Endothelial cell of umbilical vein (primary cell): ENCODE data around the gene INS. TPM values are rescaled to one million over a fixed set of nuclear protein-coding genes. Genes with fewer than 3 reads are reported as not detected.

Experiments used
- BruUV-seq: library from RNA; stranded (reverse); fragments of 400-500 nt; replicated peaks from 2 replicates; lab custom pipeline; 2021; lab: Mats Ljungman, UMichigan
- CTCF ChIA-PET: fragments of 300-600, 350-600 bp; sonication (Branson Sonifier 250); formaldehyde crosslinking; loops from one replicate; lab custom pipeline; 2021; ENCODE audit warnings: antibody characterized with exemption, inconsistent platforms; lab: Charles Lee
- POLR2A ChIA-PET: fragments of 300-600, 350-600 bp; sonication (Branson Sonifier 250); formaldehyde crosslinking; loops from one replicate; lab custom pipeline; 2021; ENCODE audit warnings: antibody characterized with exemption, inconsistent platforms; lab: Charles Lee
- DNase-seq: peaks from one replicate; pipeline ENCODE4 v3.0.0-alpha.2; 2011; ENCODE audit warnings: low read depth, low spot score
- FAIRE-seq: peaks from 2 replicates; lab custom pipeline; 2011; peaks lifted over from hg19 to GRCh38; lab: Jason Lieb, UNC
- H2AFZ ChIP-seq: 2 replicates; pipeline ENCODE4 v1.6.0; 2012; ENCODE audit warnings: low read depth, low read length, control low read depth, inconsistent platforms
- H3K27ac ChIP-seq: 2 replicates; pipeline ENCODE4 v1.5.1; 2011; ENCODE audit warnings: low read depth, mild to moderate bottlenecking, control low read depth, low read length, moderate library complexity; ENCODE audit not compliant: insufficient read depth
- H3K27me3 ChIP-seq, 2 experiments: 2 replicates each; pipeline versions ENCODE4 v1.6.0 to v1.6.1; 2011; ENCODE audit warnings: low read length in 2 of 2, mixed read lengths in 1 of 2; ENCODE audit not compliant: control insufficient read depth in 2 of 2, insufficient read depth in 2 of 2
- H3K36me3 ChIP-seq, 2 experiments: 2 replicates in 1 of 2; 3 replicates in 1 of 2; pipeline ENCODE4 v1.5.1; 2011; ENCODE audit warnings: low read length in 2 of 2, mild to moderate bottlenecking in 1 of 2, moderate library complexity in 1 of 2; ENCODE audit not compliant: control insufficient read depth in 2 of 2, insufficient read depth in 2 of 2; ENCODE audit errors: extremely low read depth in 1 of 2
- H3K4me1 ChIP-seq: 3 replicates; pipeline ENCODE4 v1.5.1; 2011; ENCODE audit warnings: mild to moderate bottlenecking, low read length; ENCODE audit not compliant: control insufficient read depth, insufficient read depth; ENCODE audit errors: extremely low read depth
- H3K4me2 ChIP-seq: 2 replicates; pipeline ENCODE4 v1.6.1; 2011; ENCODE audit warnings: low read length, control low read depth, mixed read lengths; ENCODE audit not compliant: insufficient read depth
- H3K4me3 ChIP-seq, 3 experiments: fragments of 200-600 bp in 1 of 3; sonication (generic), shearing (Covaris generic) in 1 of 3; replicated peaks in 1 of 3; 2 replicates each; pipeline ENCODE4 v1.5.1; 2011 to 2016; ENCODE audit warnings: control low read depth in 3 of 3, low read length in 3 of 3, mild to moderate bottlenecking in 2 of 3, inconsistent platforms in 1 of 3, low read depth in 1 of 3, moderate library complexity in 1 of 3; ENCODE audit not compliant: insufficient read depth in 1 of 3
- H3K79me2 ChIP-seq: 2 replicates; pipeline ENCODE4 v1.6.0; 2012; ENCODE audit warnings: low read length, inconsistent platforms; ENCODE audit not compliant: control insufficient read depth, insufficient read depth
- H3K9ac ChIP-seq: replicated peaks from 2 replicates; pipeline ENCODE3; 2011; ENCODE audit warnings: low read length, control low read depth; ENCODE audit not compliant: insufficient read depth; ENCODE audit errors: extremely low read depth
- H3K9me1 ChIP-seq: replicated peaks from 3 replicates; pipeline ENCODE4 v1.6.0; 2011; ENCODE audit warnings: mild to moderate bottlenecking, low read length; ENCODE audit not compliant: control insufficient read depth, insufficient read depth; ENCODE audit errors: extremely low read depth
- H3K9me3 ChIP-seq: replicated peaks from 2 replicates; pipeline ENCODE4 v1.5.1; 2012; ENCODE audit warnings: low read length, inconsistent platforms; ENCODE audit not compliant: control insufficient read depth, insufficient read depth
- H4K20me1 ChIP-seq: replicated peaks from 2 replicates; pipeline ENCODE3; 2011; ENCODE audit warnings: mild to moderate bottlenecking, low read length; ENCODE audit not compliant: control insufficient read depth, insufficient read depth; ENCODE audit errors: extremely low read depth
- EZH2 ChIP-seq: IDR thresholded peaks from 2 replicates; pipeline ENCODE4 v1.6.1; 2012; ENCODE audit warnings: borderline replicate concordance, low read depth, mild to moderate bottlenecking, moderate library complexity, low read length, inconsistent platforms; ENCODE audit not compliant: severe bottlenecking
- FOS ChIP-seq: IDR thresholded peaks from 2 replicates; pipeline ENCODE4 v1.6.1; 2011; ENCODE audit warnings: mild to moderate bottlenecking, low read length, moderate library complexity, borderline replicate concordance; ENCODE audit not compliant: insufficient read depth
- GATA2 ChIP-seq: IDR thresholded peaks from 2 replicates; pipeline ENCODE4 v1.7.0; 2011; ENCODE audit warnings: low read depth, mild to moderate bottlenecking, moderate library complexity, mixed read lengths, low read length; ENCODE audit not compliant: insufficient read length, insufficient read depth
- JUN ChIP-seq: IDR thresholded peaks from 2 replicates; pipeline ENCODE4 v1.6.1; 2011; ENCODE audit warnings: borderline replicate concordance, low read depth; ENCODE audit not compliant: insufficient read length, insufficient read depth
- MYC ChIP-seq: IDR thresholded peaks from one replicate; pipeline ENCODE4 v1.6.1; 2011; ENCODE audit warnings: mild to moderate bottlenecking, low read depth, low read length
- POLR2A ChIP-seq: IDR thresholded peaks from 2 replicates; pipeline ENCODE4 v1.6.1; 2012; ENCODE audit warnings: low read depth, mild to moderate bottlenecking, control low read depth, low read length
- POLR2AphosphoS5 ChIP-seq: IDR thresholded peaks from 2 replicates; pipeline ENCODE4 v1.6.1; 2012; ENCODE audit warnings: low read depth, mild to moderate bottlenecking, control low read depth, low read length, moderate library complexity; ENCODE audit not compliant: insufficient read depth
- dilution Hi-C: fragments of 300-500 bp; cut with MboI; formaldehyde crosslinking; loops from one replicate; pipeline ENCODE4 v1.15.0; 2019; ENCODE audit warnings: low sequenced_read_pairs; ENCODE audit not compliant: extremely low pct_ligation_motif_present
- intact Hi-C: fragments of 100-400 bp; cut with micrococcal nuclease; formaldehyde crosslinking; loops from one replicate; pipeline ENCODE4 v1.10.0; 2022
- polyA plus RNA-seq, 4 experiments: library from polyadenylated mRNA; depleted of rRNA in 3 of 4; stranded (reverse) in 3 of 4; unstranded in 1 of 4; fragments of >200 nt; gene quantifications; 2 replicates each; pipeline versions ENCODE4 v1.2.1 to v1.2.3, GENCODE V29; 2011 to 2012; ENCODE audit warnings: missing spikeins in 1 of 4
- total RNA-seq: library from RNA; stranded (reverse); gene quantifications from 2 replicates; pipeline ENCODE4 v1.2.3, GENCODE V29; 2021
- TF ChIP-seq, protein P1 (sequence below), 2 donors: IDR thresholded peaks; 1 replicate in 1 of 2; 2 replicates in 1 of 2; pipeline ENCODE4 v1.5.1; 2011; ENCODE audit warnings: low read length in 2 of 2, mild to moderate bottlenecking in 2 of 2, moderate library complexity in 2 of 2, control low read depth in 1 of 2, inconsistent platforms in 1 of 2, low read depth in 1 of 2; ENCODE audit not compliant: insufficient read depth in 1 of 2; ENCODE audit errors: extremely low read depth in 1 of 2
- TF ChIP-seq, protein P2 (sequence below): IDR thresholded peaks from 2 replicates; pipeline ENCODE4 v1.6.1; 2011; ENCODE audit not compliant: insufficient read depth, insufficient read length

Gene INS
- total and polyA plus RNA-seq, 2 donors (not counting 3 experiments of a cell fraction or from before 2014, with no cell fraction given): not detected

DNA sequence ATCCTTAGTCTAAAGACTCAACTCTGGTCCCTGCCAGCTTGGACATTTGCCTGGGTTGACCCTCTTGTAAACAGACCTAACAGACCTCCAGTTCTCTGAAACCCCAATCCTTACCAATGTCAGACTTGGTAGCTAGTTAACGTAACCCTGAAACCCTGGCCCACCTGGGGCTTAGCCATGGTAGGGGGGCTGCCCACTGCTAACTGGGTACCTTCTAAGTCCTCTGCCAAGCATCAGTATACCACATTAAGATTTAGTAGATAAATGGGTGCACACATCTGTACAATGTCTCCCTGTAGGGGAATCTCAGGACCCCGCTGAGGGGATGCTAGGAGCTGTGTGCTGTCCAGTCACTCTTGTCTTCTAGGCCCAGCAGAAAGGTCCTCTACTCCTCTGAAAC is 40.5 kb upstream of the INS start:
- FAIRE-seq (no peak), DNase-seq (no peak)
- BruUV-seq: no TSS peak
- Histone ChIP-seq H3K4me3 (no peak overlapping the region), H3K36me3 (no peaks in the 10 kb centered on the region), H3K9ac (no peak overlapping the region), H3K4me2 (no peak overlapping the region), H2AFZ (no peak overlapping the region), H3K4me1 (no peaks in the 10 kb centered on the region), H3K9me1 (no peaks in the 10 kb centered on the region), H3K79me2 (no peaks in the 10 kb centered on the region), H3K9me3 (no peaks in the 10 kb centered on the region), H3K27ac (no peak overlapping the region), H4K20me1 (no peaks in the 10 kb centered on the region), H3K27me3 (no peaks in the 10 kb centered on the region)
- intact Hi-C loops (no loop called here), dilution Hi-C loops (no loop called here)
- TF ChIP-seq GATA2 (no peak), JUN (no peak), MYC (no peak), POLR2AphosphoS5 (no peak), FOS (no peak), POLR2A (no peak), EZH2 (no peak)
- TF ChIP-seq, protein P1, sequence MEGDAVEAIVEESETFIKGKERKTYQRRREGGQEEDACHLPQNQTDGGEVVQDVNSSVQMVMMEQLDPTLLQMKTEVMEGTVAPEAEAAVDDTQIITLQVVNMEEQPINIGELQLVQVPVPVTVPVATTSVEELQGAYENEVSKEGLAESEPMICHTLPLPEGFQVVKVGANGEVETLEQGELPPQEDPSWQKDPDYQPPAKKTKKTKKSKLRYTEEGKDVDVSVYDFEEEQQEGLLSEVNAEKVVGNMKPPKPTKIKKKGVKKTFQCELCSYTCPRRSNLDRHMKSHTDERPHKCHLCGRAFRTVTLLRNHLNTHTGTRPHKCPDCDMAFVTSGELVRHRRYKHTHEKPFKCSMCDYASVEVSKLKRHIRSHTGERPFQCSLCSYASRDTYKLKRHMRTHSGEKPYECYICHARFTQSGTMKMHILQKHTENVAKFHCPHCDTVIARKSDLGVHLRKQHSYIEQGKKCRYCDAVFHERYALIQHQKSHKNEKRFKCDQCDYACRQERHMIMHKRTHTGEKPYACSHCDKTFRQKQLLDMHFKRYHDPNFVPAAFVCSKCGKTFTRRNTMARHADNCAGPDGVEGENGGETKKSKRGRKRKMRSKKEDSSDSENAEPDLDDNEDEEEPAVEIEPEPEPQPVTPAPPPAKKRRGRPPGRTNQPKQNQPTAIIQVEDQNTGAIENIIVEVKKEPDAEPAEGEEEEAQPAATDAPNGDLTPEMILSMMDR (IDR thresholded peaks at IDR 0.05; ENCODE audit: extremely low read depth in 1 of 2, insufficient read depth in 1 of 2, low read depth in 1 of 2, low read length in 2 of 2): no peak
- TF ChIP-seq, protein P2, sequence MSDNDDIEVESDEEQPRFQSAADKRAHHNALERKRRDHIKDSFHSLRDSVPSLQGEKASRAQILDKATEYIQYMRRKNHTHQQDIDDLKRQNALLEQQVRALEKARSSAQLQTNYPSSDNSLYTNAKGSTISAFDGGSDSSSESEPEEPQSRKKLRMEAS: no peak
- ChIA-PET CTCF (interaction anchor here (4.7 kb wide), 1 partner anchor 219 kb away, joined by 67 read pairs; no protein-coding TSS in a partner anchor), POLR2A (no interaction called here)
